DLD1 (cell line): ENCODE measurements around the gene SLC66A2.
"Not testable (repeated sequence)": the region's sequence is repeated elsewhere in the genome, so short reads cannot be mapped to it uniquely, and the experiment has no call there.

Source experiments
- in situ Hi-C: cut with HindIII; loops from 2 replicates; pipeline ENCODE4 v1.10.0; 2017; ENCODE audit warnings: low sequenced_read_pairs

SLC66A2 gene

DNA sequence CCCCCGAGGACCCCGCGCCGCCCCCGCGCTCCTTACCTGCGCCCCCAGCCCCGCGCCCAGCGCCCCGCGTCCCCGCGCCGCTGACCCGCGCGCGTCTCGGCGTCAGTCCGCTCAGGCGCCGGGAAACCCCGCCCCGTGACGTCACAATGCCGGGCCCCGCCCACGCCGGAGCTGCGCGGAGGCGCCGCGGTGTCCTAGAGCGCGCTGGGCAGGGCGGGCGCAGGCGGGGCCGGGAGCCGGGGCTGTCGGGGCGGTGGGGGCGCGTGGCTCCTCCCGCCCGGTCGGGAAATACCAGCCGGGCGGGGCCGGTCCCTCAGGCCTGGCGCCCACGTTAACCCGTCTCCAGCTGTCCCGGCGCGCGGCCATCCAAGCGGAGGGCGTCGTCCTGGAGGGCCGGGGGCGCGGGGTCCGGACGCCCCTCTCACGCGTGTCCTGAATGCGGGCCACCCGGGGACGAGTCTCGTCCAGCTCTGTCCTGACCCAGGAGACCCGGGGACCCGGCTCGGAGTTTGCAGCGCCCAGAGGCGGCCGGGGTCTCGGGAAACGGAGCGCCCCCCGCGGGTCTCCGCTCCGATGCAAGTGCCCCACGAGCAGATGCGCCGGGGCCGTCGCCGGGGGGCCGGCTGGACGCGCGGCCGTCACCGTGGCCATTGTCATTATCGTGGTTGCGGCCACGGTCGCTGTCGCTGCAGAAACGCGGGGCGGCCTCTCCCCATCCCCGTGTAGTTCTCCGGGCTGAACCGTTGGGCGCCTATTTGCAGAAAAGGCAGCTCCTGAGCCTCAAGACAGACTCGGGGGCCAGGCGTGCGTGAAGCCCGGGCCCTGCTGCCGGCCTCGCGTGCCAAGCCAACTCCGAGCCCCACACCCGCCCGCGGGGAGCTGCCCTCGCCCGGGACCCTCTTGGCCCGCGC, at the start of gene SLC66A2:
SLC66A2 (minus strand) TSS at position 109 of the 911 bp plus-strand sequence. CDS start 727 bp downstream, outside the sequence.
- in situ Hi-C loops: no loop called here

DNA sequence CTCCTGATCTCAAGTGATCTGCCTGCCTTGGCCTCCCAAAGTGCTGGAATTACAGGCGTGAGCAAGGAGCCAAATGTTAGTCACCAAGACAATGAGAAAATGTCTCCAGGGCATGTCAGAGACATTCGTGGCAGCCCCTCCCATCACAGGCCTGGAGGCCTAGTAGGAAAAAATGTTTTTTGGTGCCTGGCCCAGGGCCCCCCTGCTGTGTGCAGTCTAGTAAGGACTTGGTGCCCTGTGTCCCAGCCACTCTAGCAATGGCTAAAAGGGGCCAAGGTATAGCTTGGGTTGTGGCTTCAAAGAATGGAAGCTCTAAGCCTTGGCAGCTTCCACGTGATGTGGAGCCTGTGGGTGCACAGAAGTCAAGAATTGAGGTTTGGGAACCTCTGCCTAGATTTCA, 49.4 kb upstream of the SLC66A2 start:
- in situ Hi-C loops: no loop called here

DNA sequence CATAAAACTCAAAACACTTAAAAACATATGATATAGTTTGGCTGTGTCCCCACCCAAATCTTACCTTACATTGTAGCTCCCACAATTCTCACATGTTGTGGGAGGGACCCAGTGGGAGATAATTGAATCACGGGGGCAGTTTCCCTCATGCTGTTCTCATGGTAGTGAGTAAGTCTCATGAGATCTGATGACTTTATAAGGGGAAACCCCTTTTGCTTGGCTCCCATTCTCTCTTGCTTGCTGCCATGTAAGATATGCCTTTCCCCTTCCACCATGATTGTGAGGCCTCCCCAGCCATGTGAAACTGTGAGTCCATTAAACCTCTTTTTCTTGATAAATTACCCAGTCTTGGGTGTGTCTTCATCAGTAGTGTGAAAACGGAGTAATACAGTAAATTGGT, 48.2 kb upstream of the SLC66A2 start:
- in situ Hi-C loops: not testable (repeated sequence)

DNA sequence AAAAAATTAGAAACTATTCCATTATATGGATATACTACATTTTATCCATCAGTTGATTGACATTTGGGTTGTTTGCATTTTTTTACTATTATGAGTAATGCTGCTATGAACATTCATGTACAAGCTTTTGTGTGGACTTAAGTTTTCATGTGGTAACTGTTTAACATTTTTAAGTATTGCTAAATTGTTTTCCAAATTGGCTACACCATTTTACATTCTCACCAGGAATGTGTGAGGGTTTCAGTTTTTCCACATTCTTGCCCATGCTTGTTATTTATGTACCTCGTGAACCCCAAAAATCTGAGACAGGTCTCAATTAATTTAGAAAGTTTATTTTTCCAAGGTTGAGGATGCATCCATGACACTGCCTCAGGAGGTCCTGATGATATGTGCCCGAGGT, 40.0 kb upstream of the SLC66A2 start:
- in situ Hi-C loops: no loop called here

DNA sequence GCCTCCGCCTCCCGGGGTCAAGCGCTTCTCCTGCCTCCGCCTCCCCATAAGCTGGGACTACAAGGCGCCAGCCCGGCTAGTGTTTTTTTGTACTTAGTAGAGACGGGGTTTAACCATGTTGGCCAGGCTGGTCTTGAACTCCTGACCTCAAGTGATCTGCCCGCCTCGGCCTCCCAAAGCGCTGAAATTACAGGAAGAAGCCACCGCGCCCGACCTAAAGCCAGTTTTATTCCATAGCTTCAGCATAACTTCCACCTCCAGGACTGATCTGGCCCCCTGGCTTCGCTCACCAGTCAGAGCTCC, 37.7 kb upstream of the SLC66A2 start:
- in situ Hi-C loops: no loop called here

DNA sequence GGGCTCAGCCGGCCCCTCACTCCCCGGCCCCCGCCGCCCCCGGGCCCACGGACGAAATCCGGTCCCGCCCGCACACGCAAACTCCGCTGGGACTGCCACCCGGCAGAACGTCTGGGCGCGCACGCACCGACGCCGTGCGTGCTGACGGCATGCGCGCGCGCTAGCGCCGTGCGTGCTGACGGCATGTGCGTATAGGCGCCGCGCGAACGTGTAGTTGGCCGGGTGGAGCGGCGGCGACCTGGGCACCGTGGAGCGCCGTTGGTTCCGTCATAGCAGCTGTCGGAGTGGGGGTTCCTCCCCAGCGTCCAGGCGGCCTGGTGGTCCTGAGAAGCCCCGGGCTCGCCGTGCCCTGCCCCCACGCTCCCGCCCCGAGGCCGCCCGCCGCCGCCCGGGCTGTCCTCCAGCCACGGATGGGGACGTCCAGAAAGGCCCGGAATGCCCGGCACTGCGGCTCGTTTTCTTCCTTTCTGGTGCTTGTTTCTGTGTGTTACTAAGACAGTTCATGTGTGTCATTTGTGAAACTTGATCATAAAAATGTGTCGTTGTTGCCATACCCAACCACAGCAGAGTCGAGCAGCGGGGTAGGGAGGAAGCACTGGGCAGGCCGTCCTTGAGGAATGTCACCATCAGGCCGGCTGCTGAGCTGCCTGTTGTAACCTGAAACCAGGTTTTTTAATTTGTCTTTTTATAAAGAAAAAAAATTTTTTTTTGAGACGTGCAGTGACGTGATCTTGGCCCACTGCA, 37.2 kb upstream of the SLC66A2 start, which contains the start of gene TXNL4A:
TXNL4A (minus strand) TSS at position 113 of the 744 bp plus-strand sequence. CDS start 171 bp downstream, outside the sequence.
- in situ Hi-C loops: no loop called here

DNA sequence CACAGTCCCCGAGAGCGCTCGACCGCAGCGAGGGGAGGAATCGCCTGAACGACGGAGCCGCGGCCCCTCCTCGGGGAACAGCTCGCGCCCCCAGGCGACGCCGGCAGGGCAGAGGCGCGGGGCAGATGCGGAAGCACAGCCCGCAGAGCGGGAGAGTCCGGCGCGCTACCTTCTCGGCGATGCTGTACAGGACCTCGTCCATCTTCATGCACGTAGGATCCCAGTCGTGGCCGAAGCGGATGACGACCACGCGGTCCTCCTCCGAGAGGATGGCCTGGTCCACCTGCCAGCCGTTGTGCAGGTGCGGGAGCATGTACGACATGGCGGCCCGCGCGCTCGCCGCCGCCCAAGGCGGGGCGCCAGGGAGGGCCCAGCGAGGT, 36.6 kb upstream of the SLC66A2 start:
- in situ Hi-C loops: no loop called here

DNA sequence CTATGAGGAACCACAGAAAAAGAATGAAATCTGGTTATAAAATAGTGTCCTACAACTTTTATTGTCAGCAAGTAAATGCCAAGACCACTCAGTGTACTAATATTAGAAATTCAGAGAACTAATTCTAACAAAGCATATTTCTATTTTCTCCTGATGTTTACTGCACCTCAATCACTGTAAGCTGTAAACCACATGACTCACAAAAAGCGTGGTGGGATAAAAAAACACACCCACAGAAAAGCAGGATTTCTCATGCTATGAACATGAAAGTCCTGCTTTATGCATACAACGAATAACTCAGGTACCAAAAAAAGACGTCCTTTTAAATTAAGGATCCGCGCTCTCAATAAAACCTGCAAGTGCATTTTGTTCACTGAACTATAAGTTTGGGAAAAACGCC, 36.1 kb upstream of the SLC66A2 start:
- in situ Hi-C loops: no loop called here

DNA sequence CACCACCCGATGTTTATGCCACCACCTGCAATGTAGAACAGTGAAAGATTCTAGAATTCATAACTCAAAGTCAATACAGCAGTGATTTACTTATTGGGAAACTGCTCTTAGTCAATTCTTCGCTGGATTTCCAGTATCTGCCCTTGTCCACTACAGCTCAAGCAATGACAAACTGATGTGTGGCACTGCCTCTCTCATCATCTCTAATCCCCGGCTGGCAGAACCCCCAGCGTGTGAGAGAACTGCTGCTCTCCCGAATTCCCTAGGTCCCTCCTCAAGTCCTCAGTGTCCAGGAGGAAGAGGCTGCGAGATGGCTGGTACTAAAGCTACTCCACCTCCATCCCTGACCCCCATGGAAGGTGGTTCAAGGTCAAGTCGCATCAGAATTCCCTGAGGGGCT, 35.3 kb upstream of the SLC66A2 start:
- in situ Hi-C loops: no loop called here

DNA sequence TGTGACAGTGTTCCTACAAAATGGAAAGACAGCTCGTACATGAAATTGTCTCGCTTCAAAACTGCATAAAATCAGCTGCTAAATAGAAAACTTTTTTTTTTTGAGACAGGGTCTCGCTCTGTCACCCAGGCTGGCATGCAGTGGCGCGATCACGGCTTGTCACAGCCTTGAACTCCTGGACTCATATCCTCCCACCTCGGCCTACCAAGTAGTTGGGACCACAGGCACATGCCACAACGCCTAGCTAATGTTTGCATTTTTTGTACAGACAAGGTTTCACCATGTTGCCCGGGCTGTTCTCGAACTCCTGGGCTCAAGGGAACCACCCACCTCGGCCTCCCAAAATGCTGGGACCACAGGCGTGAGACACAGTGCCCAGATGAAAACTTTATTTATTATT, 33.7 kb upstream of the SLC66A2 start:
- in situ Hi-C loops: no loop called here

DNA sequence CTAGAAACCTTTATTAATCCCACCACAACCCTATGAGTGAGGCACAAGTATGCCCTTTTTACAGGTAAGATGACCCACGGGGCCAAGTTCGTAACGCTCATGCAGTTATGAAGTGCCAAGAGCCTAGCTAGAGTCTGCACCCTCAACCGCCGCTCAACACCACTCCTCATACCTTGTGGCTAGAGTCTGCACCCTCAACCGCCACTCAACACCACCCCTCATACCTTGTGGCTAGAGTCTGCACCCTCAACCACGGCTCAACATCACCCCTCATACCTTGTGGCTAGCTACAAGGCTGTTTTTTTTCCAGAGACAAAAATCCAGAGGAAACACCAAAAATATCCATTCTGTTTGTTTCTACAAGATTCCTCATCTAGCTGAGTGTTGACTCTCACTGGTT, 32.3 kb upstream of the SLC66A2 start:
- in situ Hi-C loops: no loop called here

DNA sequence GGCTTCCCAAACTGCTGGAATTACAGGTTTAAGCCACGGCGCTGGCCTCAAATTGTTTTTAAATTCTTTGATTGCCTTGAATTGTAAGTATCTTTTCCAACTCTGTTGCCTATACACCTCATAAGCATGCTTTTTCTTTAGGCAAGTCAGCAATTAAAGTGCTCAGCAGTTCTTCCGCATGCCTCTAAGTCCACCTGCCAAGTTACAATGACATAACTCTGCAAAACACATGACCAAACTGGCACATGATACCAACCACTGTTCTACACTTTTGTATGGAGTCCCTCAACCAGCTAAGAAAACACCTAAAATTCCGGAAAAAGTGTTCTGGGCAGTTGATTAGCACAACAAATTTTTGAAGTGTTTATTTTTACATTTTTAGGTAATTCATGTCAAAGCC, 31.8 kb upstream of the SLC66A2 start:
- in situ Hi-C loops: no loop called here

DNA sequence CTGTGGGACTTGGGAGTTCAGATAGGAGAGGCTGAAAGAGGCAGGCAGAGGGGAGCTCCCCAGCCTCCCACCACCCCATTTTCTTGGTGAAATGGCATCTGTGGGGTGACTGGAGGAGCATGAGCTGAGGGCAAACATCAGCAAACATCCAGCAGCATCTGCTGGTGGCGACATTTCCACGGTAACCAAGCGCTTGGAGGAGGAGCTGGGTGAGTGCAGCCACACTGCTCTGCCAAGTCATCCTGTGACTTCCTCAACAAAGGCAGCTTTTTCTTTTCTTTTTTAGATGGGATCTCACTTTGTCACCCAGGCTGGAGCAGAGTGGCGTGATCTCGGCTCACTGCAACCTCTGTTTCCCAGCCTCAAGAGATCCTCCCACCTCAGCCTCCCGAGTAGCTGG, 31.3 kb upstream of the SLC66A2 start:
- in situ Hi-C loops: no loop called here

DNA sequence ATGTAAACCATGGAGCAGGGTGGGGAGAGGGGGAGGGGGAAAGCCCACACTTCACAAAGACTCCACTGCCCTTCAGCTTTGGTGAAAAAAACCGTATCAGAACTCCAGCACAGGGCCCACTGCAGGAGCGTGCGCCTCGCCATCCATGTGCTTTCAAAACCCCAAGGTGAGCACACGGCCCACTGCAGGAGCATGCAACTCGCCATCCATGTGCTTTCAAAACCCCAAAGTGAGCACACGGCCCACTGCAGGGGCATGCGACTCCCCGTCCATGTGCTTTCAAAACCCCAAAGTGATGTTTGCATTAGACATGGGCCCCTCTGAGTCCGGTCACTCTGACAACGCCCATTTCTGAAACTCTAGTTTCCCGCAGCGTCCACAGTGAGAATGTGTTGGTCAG, 29.1 kb upstream of the SLC66A2 start:
- in situ Hi-C loops: no loop called here

DNA sequence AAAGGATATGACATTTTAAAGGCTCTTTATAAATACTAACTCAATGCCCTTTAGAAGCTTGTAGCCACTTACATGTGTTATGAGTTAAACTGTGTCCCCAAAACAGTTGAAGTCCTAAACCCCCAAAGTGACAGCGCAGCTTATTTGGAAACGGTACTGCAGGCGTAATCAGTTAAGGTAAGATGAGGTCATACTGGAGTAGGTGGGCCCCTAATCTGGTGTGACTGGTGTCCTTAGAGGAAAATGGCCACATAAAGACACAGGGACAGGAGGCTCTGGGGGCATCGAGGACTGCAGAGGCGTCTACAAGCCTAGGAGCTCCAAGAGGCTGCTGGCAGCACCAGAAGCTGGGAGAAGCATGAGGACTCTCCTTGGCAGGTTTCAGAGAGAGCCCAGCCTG, 28.4 kb upstream of the SLC66A2 start:
- in situ Hi-C loops: no loop called here

DNA sequence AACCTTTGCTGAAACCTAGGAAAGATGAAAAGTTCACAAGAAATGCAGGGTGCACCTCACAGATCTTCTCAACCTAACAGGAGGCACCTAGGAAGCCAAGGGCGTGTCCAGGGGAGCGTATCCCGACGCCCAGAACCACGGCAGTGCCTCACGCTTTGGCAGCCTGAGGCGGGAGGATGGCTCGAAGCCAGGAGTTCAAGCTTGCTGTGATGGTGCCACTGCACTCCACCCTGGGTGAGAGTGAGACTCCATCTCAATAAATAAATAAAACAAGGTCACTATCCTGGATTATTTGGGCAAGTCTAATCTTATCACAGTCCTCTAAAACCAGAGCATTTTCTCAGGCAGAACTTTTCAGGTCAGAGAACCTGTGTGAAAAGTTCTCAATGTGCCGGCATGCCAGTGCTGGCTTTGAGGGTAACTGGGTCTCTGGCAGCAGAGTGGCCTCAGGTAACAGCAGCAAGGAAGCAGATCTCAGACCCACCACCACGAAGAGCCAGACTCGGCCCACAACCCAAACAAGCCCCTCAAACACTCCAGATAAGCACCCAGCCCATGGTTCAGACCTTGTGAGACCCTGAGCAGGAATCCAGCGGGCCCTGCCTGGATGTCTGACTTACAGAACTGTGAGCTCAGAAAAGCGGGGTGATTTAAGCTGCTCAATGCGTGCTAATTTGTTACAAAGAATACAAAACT, 24.7 kb upstream of the SLC66A2 start:
- in situ Hi-C loops: no loop called here

DNA sequence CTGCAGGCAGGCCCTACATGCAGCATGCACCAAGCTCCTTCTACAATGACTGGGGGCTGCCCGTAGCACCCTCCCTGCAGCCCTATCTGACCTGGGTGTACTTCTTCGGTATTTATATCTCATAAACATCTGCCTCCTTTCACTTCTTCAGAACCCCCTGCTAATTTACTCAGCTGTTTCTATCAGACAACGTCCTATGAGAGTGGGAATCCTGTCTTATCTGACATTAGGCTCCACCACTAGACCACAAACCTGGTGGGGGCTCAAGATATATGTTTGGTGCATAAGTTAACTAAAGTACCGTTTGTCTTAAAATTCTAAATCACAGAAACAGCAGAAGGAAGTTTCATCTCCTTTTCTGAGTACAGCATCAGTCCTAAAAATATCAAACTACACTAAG, 23.6 kb upstream of the SLC66A2 start:
- in situ Hi-C loops: no loop called here

DNA sequence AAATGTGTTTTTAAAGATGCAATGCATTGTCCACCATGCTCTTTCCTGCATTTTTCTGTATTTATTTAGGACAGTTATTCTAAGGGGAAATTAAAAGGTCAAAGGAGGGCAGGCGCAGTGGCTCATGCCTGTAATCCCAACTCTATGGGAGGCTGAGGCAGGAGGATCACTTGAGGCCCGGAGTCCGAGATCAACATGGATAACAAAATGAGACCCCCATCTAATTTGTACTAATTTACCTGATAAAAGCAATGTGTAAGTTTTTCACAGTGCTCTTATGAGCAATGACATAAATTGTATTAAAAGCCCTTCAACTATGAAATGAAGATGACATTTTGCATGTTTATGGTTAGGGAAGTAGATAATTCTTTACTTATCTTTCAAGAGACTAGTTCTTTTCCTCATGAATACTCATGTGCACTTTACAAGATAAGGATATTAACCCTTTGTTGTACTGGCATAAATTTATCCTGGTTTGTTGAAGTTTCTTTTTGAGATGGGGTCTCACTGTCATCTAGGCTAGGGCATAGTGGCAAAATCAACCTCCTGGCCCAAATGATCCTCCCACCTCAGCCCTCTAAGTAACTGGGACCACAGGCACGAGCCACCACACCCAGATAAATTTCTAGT, 22.7 kb upstream of the SLC66A2 start:
- in situ Hi-C loops: no loop called here

DNA sequence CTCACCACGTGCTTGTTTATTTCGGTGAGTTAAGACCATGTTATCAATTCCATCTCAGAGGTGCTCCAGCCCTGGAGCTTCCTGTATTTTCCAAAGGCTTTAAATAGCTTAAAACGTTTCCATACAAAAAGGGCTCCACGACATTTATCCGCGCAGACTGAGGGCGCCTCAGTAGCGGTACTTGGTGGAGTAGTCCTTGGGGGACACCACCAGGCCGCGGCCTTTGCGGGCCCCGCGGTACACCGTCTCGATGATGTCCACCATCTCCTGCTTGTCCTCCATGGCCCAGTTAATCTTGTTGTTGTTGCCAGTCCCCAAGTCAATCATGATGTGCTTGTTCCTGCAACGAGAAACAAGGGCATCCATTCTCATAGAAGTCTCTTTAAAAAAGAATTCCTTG, 22.1 kb upstream of the SLC66A2 start:
- in situ Hi-C loops: no loop called here

DNA sequence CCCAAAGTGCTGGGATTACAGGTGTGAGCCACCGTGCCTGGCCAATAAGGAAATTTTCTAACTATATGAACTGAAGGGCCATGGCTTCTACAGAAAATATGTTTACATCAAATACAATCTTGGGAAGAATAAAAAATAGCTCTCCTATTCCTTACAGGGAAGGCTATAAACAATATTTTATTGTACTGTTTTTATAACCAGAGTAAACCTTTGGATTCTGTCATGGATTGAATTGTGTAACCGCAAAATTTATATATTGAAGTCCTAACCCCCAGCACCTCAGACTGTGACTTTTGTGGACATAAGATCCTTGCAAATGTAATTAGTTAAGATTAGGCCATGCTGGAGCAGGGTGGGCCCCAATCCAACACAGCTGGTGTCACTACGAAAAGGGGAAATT, 21.3 kb upstream of the SLC66A2 start:
- in situ Hi-C loops: no loop called here

DNA sequence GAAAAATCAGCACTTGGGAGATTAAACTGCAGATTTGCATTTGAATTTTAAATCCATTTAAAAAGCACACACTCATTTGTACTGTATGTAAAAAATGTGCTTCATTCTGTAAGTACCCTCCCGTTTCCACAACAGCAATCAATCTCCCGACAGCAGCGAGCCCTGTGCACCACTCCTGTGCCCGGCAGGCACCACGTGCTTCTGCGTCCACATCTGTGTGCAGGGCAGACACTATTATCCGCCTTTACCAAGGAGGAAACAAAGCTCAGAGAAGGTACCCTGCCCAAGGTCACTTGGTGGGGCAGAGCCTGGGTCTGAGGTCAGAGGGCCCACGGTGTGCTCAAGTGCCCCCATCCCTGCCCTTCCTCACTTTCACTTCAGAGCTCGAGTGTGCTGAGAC, 20.5 kb upstream of the SLC66A2 start:
- in situ Hi-C loops: no loop called here
